Upper lobe of right lung (tissue), 1 donor: Measurements from ENCODE around the gene OVOL2. TPM values are rescaled to one million over a fixed set of nuclear protein-coding genes. Genes with fewer than 3 reads are reported as not detected.

ENCODE experiments used
- ATAC-seq: fragments of 200-7000 bp; cut with Tn5 transposase; one replicate; pipeline ENCODE4 v1.9.1; 2020; ENCODE audit warnings: mild to moderate bottlenecking, moderate library complexity
- DNase-seq: peaks from one replicate; pipeline ENCODE4 v3.0.0-alpha.2; 2020
- H3K27ac ChIP-seq: fragments of 200-600 bp; one replicate; pipeline ENCODE4 v1.8.0; 2022
- H3K27me3 ChIP-seq: fragments of 200-600 bp; one replicate; pipeline ENCODE4 v1.8.0; 2022; ENCODE audit warnings: mild to moderate bottlenecking
- H3K36me3 ChIP-seq: fragments of 200-600 bp; one replicate; pipeline ENCODE4 v1.8.0; 2022
- H3K4me1 ChIP-seq: fragments of 200-600 bp; one replicate; pipeline ENCODE4 v1.8.0; 2022
- H3K4me3 ChIP-seq: fragments of 200-600 bp; one replicate; pipeline ENCODE4 v1.8.0; 2022; ENCODE audit warnings: mild to moderate bottlenecking
- H3K9me3 ChIP-seq: fragments of 200-600 bp; one replicate; pipeline ENCODE4 v1.8.0; 2022
- intact Hi-C: fragments of 100-400 bp; cut with DNase I; formaldehyde crosslinking; loops from one replicate; pipeline ENCODE4 v1.11.0; 2022
- total RNA-seq: library from RNA; stranded (reverse); fragmentation: NEBNext Ultra II Directional; extraction: Animal tissue kit (Norgen Biotek cat#: 25700); gene quantifications from one replicate; pipeline ENCODE4 v1.2.1, GENCODE V29; 2021
- TF ChIP-seq, protein P1 (sequence below): fragments of 200-600 bp; IDR thresholded peaks from one replicate; pipeline ENCODE4 v1.8.0; 2022; ENCODE audit warnings: antibody characterized with exemption
- donor health status: DM: no; HTN: yes; CAD: no; lungs with severe emphysema.

Gene OVOL2
- total RNA-seq, 1 donor from 2014 or later = 6.7 TPM

DNA sequence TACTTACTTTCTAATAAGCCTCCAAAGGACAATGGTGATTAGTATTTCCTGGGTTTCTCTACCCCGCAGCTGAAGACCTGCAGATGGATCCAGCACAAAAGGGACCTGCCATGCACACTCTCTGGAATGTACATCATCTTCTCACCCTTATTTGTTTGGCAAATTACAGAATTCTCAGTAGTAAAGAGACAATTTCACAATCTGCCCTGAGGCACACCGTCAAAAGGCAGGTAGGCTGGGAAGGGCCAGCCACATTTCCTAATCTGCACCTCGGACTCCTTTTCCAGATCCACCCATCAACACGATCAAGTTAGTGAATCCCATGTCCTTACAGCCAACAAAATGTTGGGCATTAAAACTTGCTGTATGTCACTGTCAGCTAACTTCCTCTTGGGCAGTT lies 4.9 kb downstream of the OVOL2 start:
- H3K27ac ChIP-seq = no peak overlapping the region
- H3K4me1 ChIP-seq = peaks cover 13% of the 10 kb centered on the region
- no peaks in the 10 kb centered on the region for H3K9me3 ChIP-seq
- H3K36me3 ChIP-seq = no peaks in the 10 kb centered on the region
- peaks cover 42% of the 10 kb centered on the region for H3K27me3 ChIP-seq
- TF ChIP-seq, protein P1, sequence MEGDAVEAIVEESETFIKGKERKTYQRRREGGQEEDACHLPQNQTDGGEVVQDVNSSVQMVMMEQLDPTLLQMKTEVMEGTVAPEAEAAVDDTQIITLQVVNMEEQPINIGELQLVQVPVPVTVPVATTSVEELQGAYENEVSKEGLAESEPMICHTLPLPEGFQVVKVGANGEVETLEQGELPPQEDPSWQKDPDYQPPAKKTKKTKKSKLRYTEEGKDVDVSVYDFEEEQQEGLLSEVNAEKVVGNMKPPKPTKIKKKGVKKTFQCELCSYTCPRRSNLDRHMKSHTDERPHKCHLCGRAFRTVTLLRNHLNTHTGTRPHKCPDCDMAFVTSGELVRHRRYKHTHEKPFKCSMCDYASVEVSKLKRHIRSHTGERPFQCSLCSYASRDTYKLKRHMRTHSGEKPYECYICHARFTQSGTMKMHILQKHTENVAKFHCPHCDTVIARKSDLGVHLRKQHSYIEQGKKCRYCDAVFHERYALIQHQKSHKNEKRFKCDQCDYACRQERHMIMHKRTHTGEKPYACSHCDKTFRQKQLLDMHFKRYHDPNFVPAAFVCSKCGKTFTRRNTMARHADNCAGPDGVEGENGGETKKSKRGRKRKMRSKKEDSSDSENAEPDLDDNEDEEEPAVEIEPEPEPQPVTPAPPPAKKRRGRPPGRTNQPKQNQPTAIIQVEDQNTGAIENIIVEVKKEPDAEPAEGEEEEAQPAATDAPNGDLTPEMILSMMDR = no peak
- ATAC-seq = no peak
- DNase-seq = no peak
- H3K4me3 ChIP-seq = no peak overlapping the region
- intact Hi-C loops = no loop called here

DNA sequence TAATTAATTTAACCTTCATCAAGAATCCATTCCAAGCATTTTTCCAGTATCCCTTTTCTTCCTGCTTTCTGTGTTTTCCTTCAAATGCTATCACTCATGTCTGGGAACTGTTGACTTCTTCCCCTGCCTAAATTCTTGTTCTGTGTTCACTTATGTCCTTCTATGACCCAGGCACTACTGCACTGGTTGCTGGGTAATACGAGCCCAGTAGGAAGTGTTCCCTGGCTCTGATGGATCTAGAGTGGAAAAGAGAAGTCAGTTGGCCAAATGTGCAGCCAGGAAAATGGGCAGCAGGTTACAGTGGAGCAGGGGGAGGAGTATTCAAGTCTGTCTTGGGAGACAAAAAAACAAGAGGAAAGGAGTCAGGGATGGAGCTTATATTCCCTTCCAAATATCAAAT lies 7.1 kb downstream of the OVOL2 start:
- TF ChIP-seq, protein P1 = no peak
- H3K27ac ChIP-seq = no peak overlapping the region
- peaks cover 22% of the 10 kb centered on the region for H3K27me3 ChIP-seq
- no peaks in the 10 kb centered on the region for H3K9me3 ChIP-seq
- H3K36me3 ChIP-seq = no peaks in the 10 kb centered on the region
- no peak for ATAC-seq
- H3K4me3 ChIP-seq = no peak overlapping the region
- no peak for DNase-seq
- H3K4me1 ChIP-seq = no peaks in the 10 kb centered on the region
- intact Hi-C loops = no loop called here

DNA sequence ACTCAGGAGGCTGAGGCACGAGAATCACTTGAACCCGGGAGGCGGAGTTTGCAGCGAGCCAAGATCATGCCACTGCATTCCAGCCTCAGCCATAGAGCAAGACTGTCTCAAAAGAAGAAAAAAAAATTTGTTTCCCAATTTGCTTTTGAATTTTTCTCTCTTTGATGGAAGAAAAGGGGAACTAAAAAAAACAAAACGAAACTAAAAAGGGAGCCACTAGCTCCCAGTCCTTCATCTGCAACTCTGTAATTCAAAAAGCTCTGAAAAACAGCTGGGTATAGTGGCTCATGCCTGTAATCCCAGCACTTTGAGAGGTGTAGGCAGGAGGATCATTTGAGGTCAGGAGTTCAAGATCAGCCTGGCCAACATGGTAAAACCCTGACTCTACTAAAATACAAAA lies 9.5 kb downstream of the OVOL2 start:
- DNase-seq (no peak), ATAC-seq (no peak)
- TF ChIP-seq, protein P1 = no peak
- peaks cover 3% of the 10 kb centered on the region for H3K9me3 ChIP-seq
- no peaks in the 10 kb centered on the region for H3K36me3 ChIP-seq
- H3K4me1 ChIP-seq = no peaks in the 10 kb centered on the region
- H3K27me3 ChIP-seq = no peaks in the 10 kb centered on the region
- H3K27ac ChIP-seq = no peak overlapping the region
- no peak overlapping the region for H3K4me3 ChIP-seq
- intact Hi-C loops = no loop called here

DNA sequence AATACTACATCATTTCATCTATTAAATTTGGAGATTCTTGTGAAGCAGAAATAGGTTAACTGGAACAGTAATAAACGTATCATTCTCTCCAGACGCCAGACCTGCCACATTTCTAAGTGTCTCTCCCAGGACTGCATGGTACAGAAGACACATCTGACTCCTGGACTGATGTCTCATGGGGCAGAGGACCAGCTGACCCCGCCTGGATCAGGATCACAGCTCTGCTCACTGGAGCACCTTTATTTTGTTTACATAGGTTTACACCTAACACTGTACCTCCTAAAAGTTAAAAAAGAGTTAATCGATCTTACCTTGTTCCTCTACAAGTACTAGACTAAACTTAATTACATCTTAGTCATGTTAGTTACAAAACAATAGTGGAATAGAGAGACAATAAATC lies 11.2 kb downstream of the OVOL2 start:
- H3K27ac ChIP-seq = no peak overlapping the region
- no peaks in the 10 kb centered on the region for H3K27me3 ChIP-seq
- no peak for ATAC-seq
- intact Hi-C loops = no loop called here
- H3K36me3 ChIP-seq = no peaks in the 10 kb centered on the region
- TF ChIP-seq, protein P1 = no peak
- no peaks in the 10 kb centered on the region for H3K4me1 ChIP-seq
- no peak overlapping the region for H3K4me3 ChIP-seq
- peaks cover 5% of the 10 kb centered on the region for H3K9me3 ChIP-seq
- no peak for DNase-seq

DNA sequence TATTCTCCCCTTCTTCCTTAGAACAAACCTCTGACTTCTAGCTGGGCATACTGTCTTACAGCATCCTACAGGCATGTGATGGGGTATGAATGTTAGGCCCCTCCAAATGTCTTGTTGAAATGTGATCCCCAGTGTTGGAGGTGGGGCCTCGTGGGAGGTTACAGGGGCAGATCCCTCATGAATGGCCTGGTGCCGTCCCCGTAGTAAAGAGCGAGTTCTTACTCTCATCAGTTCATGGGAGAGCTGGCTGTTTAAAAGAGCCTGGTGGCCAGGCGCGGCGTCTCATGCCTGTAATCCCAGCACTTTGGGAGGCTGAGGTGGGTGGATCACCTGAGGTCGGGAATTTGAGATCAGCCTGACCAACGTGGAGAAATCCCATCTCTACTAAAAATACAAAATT lies 15.5 kb downstream of the OVOL2 start:
- Histone ChIP-seq H3K27ac (no peak overlapping the region), H3K9me3 (peaks cover 5% of the 10 kb centered on the region), H3K36me3 (no peaks in the 10 kb centered on the region), H3K27me3 (no peaks in the 10 kb centered on the region), H3K4me1 (no peaks in the 10 kb centered on the region), H3K4me3 (no peak overlapping the region)
- DNase-seq (no peak), ATAC-seq (no peak)
- TF ChIP-seq, protein P1 = no peak
- intact Hi-C loops = no loop called here

DNA sequence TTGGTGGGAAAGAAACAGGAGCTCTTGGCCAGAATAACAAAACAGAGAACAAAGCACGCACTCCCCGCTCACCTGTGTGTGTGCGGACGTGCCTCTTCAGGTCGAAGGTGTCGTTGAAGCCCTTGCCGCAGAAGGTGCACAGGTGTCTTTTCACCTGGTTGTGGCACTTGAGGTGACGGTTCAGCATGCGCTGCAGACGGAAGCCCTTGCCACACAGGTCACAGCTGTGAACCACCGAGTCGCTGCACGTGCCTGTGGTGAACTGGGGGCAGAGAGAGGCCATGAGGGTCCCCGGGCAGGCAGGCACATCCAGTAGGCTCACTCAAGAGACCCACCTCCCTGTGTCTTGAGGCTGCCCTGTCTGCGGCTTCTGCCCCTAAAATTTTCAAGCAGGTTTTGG lies 16.3 kb downstream of the OVOL2 start:
- H3K27me3 ChIP-seq = no peaks in the 10 kb centered on the region
- no peaks in the 10 kb centered on the region for H3K4me1 ChIP-seq
- no peak for ATAC-seq
- H3K9me3 ChIP-seq = peaks cover 5% of the 10 kb centered on the region
- H3K27ac ChIP-seq = no peak overlapping the region
- no peaks in the 10 kb centered on the region for H3K36me3 ChIP-seq
- no peak overlapping the region for H3K4me3 ChIP-seq
- intact Hi-C loops = no loop called here
- TF ChIP-seq, protein P1 = no peak
- DNase-seq = no peak
